GM12878 (cell line): Measurements from ENCODE around the gene ADAP1. TPM values are rescaled to one million over a fixed set of nuclear protein-coding genes. Genes with fewer than 3 reads are reported as not detected.

Experiments used
- ATAC-seq: fragments of 200-7000 bp; cut with Tn5 transposase; 3 replicates; pipeline ENCODE4 v1.9.1; 2020; ENCODE audit warnings: mild to moderate bottlenecking, moderate library complexity
- BruUV-seq: library from RNA; stranded (reverse); fragments of 400-500 nt; replicated peaks from 2 replicates; lab custom pipeline; 2021; lab: Mats Ljungman, UMichigan
- CTCF ChIA-PET: fragments of 300-600 bp; sonication (Branson Sonifier 250); formaldehyde crosslinking; extraction: SDS; loops from one replicate; lab custom pipeline; 2021; ENCODE audit warnings: inconsistent platforms; lab: Yijun Ruan, JAX
- POLR2A ChIA-PET: fragments of 350-600 bp; formaldehyde crosslinking; extraction: SDS; loops from one replicate; lab custom pipeline; 2021; ENCODE audit warnings: inconsistent platforms; lab: Charles Lee
- RAD21 ChIA-PET: fragments of 300-600 bp; sonication (Branson Sonifier 250); formaldehyde crosslinking; loops from one replicate; lab custom pipeline; 2023; ENCODE audit warnings: antibody characterized with exemption; ENCODE audit not compliant: unreplicated experiment; lab: Charles Lee
- SMC1A ChIA-PET: fragments of 300-600 bp; sonication (Branson Sonifier 250); formaldehyde crosslinking; loops from one replicate; lab custom pipeline; 2023; ENCODE audit not compliant: unreplicated experiment, uncharacterized antibody; lab: Charles Lee
- DNase-seq: peaks from one replicate; pipeline ENCODE4 v3.0.0-alpha.2; 2011; ENCODE audit warnings: low read depth, low spot score
- FAIRE-seq: peaks from 3 replicates; lab custom pipeline; 2011; peaks lifted over from hg19 to GRCh38; lab: Jason Lieb, UNC
- H2AFZ ChIP-seq: 2 replicates; pipeline ENCODE4 v1.6.0; 2011; ENCODE audit warnings: low read depth, low read length, control low read depth; ENCODE audit not compliant: control insufficient read depth
- H3K27ac ChIP-seq: 2 replicates; pipeline ENCODE4 v1.5.1; 2011; ENCODE audit warnings: control low read depth; ENCODE audit not compliant: control insufficient read depth, insufficient read depth
- H3K27me3 ChIP-seq, 2 experiments: replicated peaks in 1 of 2; 2 replicates each; pipeline versions ENCODE4 v1.6.0 to v1.6.1; 2011; ENCODE audit warnings: low read length in 1 of 2; ENCODE audit not compliant: control insufficient read depth in 2 of 2, insufficient read depth in 2 of 2
- H3K36me3 ChIP-seq, 2 experiments: 2 replicates each; pipeline ENCODE4 v1.5.1; 2011; ENCODE audit warnings: low read length in 1 of 2; ENCODE audit not compliant: control insufficient read depth in 2 of 2, insufficient read depth in 2 of 2
- H3K4me1 ChIP-seq: 2 replicates; pipeline ENCODE4 v1.6.1; 2011; ENCODE audit warnings: mild to moderate bottlenecking, low read length, moderate library complexity, mixed read lengths; ENCODE audit not compliant: control insufficient read depth, insufficient read depth
- H3K4me2 ChIP-seq: 2 replicates; pipeline ENCODE4 v1.6.0; 2011; ENCODE audit warnings: control low read depth; ENCODE audit not compliant: control insufficient read depth, insufficient read depth
- H3K4me3 ChIP-seq: fragments of 200-600 bp; sonication (generic); 2 replicates; pipeline ENCODE4 v1.5.1; 2016
- H3K79me2 ChIP-seq: 2 replicates; pipeline ENCODE4 v1.6.0; 2011; ENCODE audit warnings: low read length; ENCODE audit not compliant: control insufficient read depth, insufficient read depth
- H3K9ac ChIP-seq: 2 replicates; pipeline ENCODE4 v1.8.0; 2011; ENCODE audit warnings: low read length, control low read depth, mixed read lengths; ENCODE audit not compliant: control insufficient read depth, insufficient read depth
- H3K9me3 ChIP-seq: replicated peaks from 3 replicates; pipeline ENCODE4 v1.5.1; 2011; ENCODE audit warnings: mild to moderate bottlenecking, low read length; ENCODE audit not compliant: control insufficient read depth, insufficient read depth
- H4K20me1 ChIP-seq: 2 replicates; pipeline ENCODE4 v1.6.0; 2011; ENCODE audit not compliant: control insufficient read depth, insufficient read depth
- BCL11A ChIP-seq: IDR thresholded peaks from 2 replicates; pipeline ENCODE4 v1.6.1; 2011; ENCODE audit warnings: low read depth, low read length
- CHD4 ChIP-seq: fragments of 200-600 bp; sonication (generic); IDR thresholded peaks from 2 replicates; pipeline ENCODE4 v1.6.1; 2016; ENCODE audit warnings: mild to moderate bottlenecking
- EP300 ChIP-seq, 2 experiments: fragments of 150-350 bp in 1 of 2; IDR thresholded peaks; 2 replicates each; pipeline ENCODE4 v1.6.1; 2011 to 2012; ENCODE audit warnings: low read depth in 2 of 2, low read length in 2 of 2, borderline replicate concordance in 1 of 2, improper control_type of control experiment in 1 of 2, inconsistent platforms in 1 of 2; ENCODE audit not compliant: control insufficient read depth in 1 of 2
- IKZF1 ChIP-seq: fragments of 450-650 bp; conservative IDR thresholded peaks from 2 replicates; pipeline ENCODE4 v1.6.1; 2017; ENCODE audit warnings: antibody characterized with exemption, mild to moderate bottlenecking
- MAX ChIP-seq: IDR thresholded peaks from 2 replicates; pipeline ENCODE4 v1.6.1; 2012; ENCODE audit warnings: low read depth, low read length, improper control_type of control experiment
- MTA3 ChIP-seq: IDR thresholded peaks from 2 replicates; pipeline ENCODE4 v1.6.1; 2012; ENCODE audit warnings: low read length, inconsistent platforms, borderline replicate concordance
- RAD21 ChIP-seq: IDR thresholded peaks from 2 replicates; pipeline ENCODE4 v1.6.1; 2011; ENCODE audit warnings: mild to moderate bottlenecking, low read depth, low read length, moderate library complexity; ENCODE audit not compliant: insufficient read depth
- RAD51 ChIP-seq: fragments of 450-650 bp; IDR thresholded peaks from 2 replicates; pipeline ENCODE4 v1.6.1; 2016; ENCODE audit warnings: moderate library complexity, mild to moderate bottlenecking, inconsistent platforms
- RCOR1 ChIP-seq: conservative IDR thresholded peaks from 2 replicates; pipeline ENCODE4 v1.6.1; 2012; ENCODE audit warnings: low read depth, low read length, improper control_type of control experiment
- TCF7 ChIP-seq: IDR thresholded peaks from 2 replicates; pipeline ENCODE4 v1.6.1; 2014; ENCODE audit warnings: antibody characterized with exemption, borderline replicate concordance
- ZBED1 ChIP-seq: IDR thresholded peaks from 2 replicates; pipeline ENCODE4 v1.6.1; 2016; ENCODE audit warnings: borderline replicate concordance
- ZNF207 ChIP-seq: fragments of 450-650 bp; IDR thresholded peaks from 2 replicates; pipeline ENCODE4 v1.6.1; 2014; ENCODE audit warnings: antibody characterized with exemption, mild to moderate bottlenecking, borderline replicate concordance
- WGBS: methylation state at CpG from one replicate; pipeline ENCODE4 v1.1.6; 2016; ENCODE audit warnings: low lambda C conversion rate; ENCODE audit not compliant: insufficient replicate concordance, insufficient coverage; ENCODE audit errors: missing lambda C conversion rate; 5-methylcytosine and 5-hydroxymethylcytosine counted together
- in situ Hi-C: fragments of 300-500 bp; cut with MboI; formaldehyde crosslinking; loops from 9 replicates; pipeline ENCODE4 v1.14.3; 2018; ENCODE audit warnings: mixed read lengths
- intact Hi-C: fragments of 100-400 bp; cut with micrococcal nuclease; formaldehyde crosslinking; loops from one replicate; pipeline ENCODE4 v1.14.2; 2022; ENCODE audit not compliant: unreplicated experiment
- polyA plus RNA-seq, 11 experiments: library from polyadenylated mRNA; depleted of rRNA in 4 of 11; unstranded in 6 of 11; stranded (reverse) in 5 of 11; fragments of >200 nt; fragmentation: Nextera tagmentation in 4 of 11; fragmentation: Illumina TruSeq in 1 of 11; extraction: Ambion mirVana in 4 of 11; extraction: Trizol in 1 of 11; gene quantifications; 1 replicate in 1 of 11; 2 replicates in 10 of 11; pipeline versions ENCODE4 v1.2.1 to v1.2.3, GENCODE V29; 2011 to 2016; ENCODE audit warnings: inconsistent platforms in 2 of 11, missing spikeins in 2 of 11, low read depth in 1 of 11
- total RNA-seq, 4 experiments: library from RNA; depleted of rRNA in 3 of 4; stranded (reverse); fragments of >200 nt in 3 of 4; fragmentation: Illumina TruSeq in 1 of 4; extraction: Trizol in 1 of 4; gene quantifications; 2 replicates each; pipeline versions ENCODE4 v1.2.1 to v1.2.3, GENCODE V29; 2013 to 2021
- TF ChIP-seq, protein P1 (sequence below): fragments of 450-650 bp; IDR thresholded peaks from 2 replicates; pipeline ENCODE4 v1.6.1; 2017; ENCODE audit warnings: antibody characterized with exemption, mild to moderate bottlenecking, moderate library complexity
- TF ChIP-seq, protein P2 (sequence below): fragments of 450-650 bp; IDR thresholded peaks from 2 replicates; pipeline ENCODE4 v1.6.1; 2016; ENCODE audit warnings: mild to moderate bottlenecking, moderate library complexity, borderline replicate concordance

The ADAP1 gene
- total and polyA plus RNA-seq, 10 of the 15 experiments (the other 5 are each of a cell fraction or from before 2014, with no cell fraction given): 0.22 to 44.2 (median 22.0) TPM; not detected in 1

GRCh38 chr7:951881-952547, 2.5 kb downstream of the ADAP1 start:
- ChIA-PET POLR2A (interaction anchor here (1.0 to 3.1 kb wide), 6 partner anchors 14 to 42 kb away, joined by 3 to 17 read pairs (median 6); partner anchors contain the start of gene COX19), RAD21 (interaction anchor here (1.0 to 5.1 kb wide), 11 partner anchors 10 to 225 kb away, joined by 3 to 35 read pairs (median 5); no protein-coding TSS in a partner anchor), SMC1A (interaction anchor here (0.7 to 5.1 kb wide), 9 partner anchors 11 to 138 kb away, joined by 3 to 31 read pairs (median 9); no protein-coding TSS in a partner anchor), CTCF (interaction anchor here (0.6 to 4.8 kb wide), 10 partner anchors 10 to 224 kb away, joined by 3 to 31 read pairs (median 4); no protein-coding TSS in a partner anchor)
- Histone ChIP-seq H3K27ac (no peak overlapping the region; the same call in 1 of the 2 replicates), H3K79me2 (peaks cover 44% of the 10 kb centered on the region), H3K36me3 (no peaks in the 10 kb centered on the region; a peak in 2 of 4 replicates), H3K9me3 (no peaks in the 10 kb centered on the region), H3K4me1 (peaks cover 32% of the 10 kb centered on the region), H3K27me3 (no peaks in the 10 kb centered on the region), H4K20me1 (no peaks in the 10 kb centered on the region), H2AFZ (no peak overlapping the region), H3K4me3 (no peak overlapping the region), H3K4me2 (peak overlapping the region; percentile 84), H3K9ac (peak overlapping the region; percentile 81)
- no TSS peak for BruUV-seq
- WGBS: 89% methylated on average over 16 of the region's 21 CpGs
- no peak for ATAC-seq
- FAIRE-seq: no peak
- TF ChIP-seq RCOR1 (no peak), RAD21 (no peak), ZNF207 (no peak), ZBED1 (no peak), CHD4 (no peak), TCF7 (no peak), IKZF1 (no peak), MAX (no peak), RAD51 (no peak), EP300 (IDR thresholded peaks at IDR 0.05; ENCODE audit: borderline replicate concordance in 1 of 2, control insufficient read depth in 1 of 2, low read depth in 2 of 2, low read length in 2 of 2) (no peak), BCL11A (no peak), MTA3 (no peak)
- TF ChIP-seq, protein P1, sequence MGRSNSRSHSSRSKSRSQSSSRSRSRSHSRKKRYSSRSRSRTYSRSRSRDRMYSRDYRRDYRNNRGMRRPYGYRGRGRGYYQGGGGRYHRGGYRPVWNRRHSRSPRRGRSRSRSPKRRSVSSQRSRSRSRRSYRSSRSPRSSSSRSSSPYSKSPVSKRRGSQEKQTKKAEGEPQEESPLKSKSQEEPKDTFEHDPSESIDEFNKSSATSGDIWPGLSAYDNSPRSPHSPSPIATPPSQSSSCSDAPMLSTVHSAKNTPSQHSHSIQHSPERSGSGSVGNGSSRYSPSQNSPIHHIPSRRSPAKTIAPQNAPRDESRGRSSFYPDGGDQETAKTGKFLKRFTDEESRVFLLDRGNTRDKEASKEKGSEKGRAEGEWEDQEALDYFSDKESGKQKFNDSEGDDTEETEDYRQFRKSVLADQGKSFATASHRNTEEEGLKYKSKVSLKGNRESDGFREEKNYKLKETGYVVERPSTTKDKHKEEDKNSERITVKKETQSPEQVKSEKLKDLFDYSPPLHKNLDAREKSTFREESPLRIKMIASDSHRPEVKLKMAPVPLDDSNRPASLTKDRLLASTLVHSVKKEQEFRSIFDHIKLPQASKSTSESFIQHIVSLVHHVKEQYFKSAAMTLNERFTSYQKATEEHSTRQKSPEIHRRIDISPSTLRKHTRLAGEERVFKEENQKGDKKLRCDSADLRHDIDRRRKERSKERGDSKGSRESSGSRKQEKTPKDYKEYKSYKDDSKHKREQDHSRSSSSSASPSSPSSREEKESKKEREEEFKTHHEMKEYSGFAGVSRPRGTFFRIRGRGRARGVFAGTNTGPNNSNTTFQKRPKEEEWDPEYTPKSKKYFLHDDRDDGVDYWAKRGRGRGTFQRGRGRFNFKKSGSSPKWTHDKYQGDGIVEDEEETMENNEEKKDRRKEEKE: no peak
- TF ChIP-seq, protein P2, sequence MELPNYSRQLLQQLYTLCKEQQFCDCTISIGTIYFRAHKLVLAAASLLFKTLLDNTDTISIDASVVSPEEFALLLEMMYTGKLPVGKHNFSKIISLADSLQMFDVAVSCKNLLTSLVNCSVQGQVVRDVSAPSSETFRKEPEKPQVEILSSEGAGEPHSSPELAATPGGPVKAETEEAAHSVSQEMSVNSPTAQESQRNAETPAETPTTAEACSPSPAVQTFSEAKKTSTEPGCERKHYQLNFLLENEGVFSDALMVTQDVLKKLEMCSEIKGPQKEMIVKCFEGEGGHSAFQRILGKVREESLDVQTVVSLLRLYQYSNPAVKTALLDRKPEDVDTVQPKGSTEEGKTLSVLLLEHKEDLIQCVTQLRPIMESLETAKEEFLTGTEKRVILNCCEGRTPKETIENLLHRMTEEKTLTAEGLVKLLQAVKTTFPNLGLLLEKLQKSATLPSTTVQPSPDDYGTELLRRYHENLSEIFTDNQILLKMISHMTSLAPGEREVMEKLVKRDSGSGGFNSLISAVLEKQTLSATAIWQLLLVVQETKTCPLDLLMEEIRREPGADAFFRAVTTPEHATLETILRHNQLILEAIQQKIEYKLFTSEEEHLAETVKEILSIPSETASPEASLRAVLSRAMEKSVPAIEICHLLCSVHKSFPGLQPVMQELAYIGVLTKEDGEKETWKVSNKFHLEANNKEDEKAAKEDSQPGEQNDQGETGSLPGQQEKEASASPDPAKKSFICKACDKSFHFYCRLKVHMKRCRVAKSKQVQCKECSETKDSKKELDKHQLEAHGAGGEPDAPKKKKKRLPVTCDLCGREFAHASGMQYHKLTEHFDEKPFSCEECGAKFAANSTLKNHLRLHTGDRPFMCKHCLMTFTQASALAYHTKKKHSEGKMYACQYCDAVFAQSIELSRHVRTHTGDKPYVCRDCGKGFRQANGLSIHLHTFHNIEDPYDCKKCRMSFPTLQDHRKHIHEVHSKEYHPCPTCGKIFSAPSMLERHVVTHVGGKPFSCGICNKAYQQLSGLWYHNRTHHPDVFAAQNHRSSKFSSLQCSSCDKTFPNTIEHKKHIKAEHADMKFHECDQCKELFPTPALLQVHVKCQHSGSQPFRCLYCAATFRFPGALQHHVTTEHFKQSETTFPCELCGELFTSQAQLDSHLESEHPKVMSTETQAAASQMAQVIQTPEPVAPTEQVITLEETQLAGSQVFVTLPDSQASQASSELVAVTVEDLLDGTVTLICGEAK: no peak
- in situ Hi-C loops: no loop called here
- intact Hi-C loops: loop anchor here (2.0 to 10.0 kb wide), 4 partner anchors 15 to 350 kb away; no protein-coding TSS in a partner anchor
- no peak for DNase-seq
